ENCODE measurements around the gene NFKB1.

Gene NFKB1

GRCh38 chr4:102600689-102601088 lies 99.5 kb downstream of the NFKB1 start:
- DNase-seq (ENCODE audit: extremely low spot score), result no peak
- POLR2A ChIA-PET, result no interaction called here
- CTCF ChIA-PET, result no interaction called here
- TF ChIP-seq BHLHE40 (IDR thresholded peaks at IDR 0.05; ENCODE audit: borderline replicate concordance) (no peak), SP1 (IDR thresholded peaks at IDR 0.05) (no peak), NFRKB (IDR thresholded peaks at IDR 0.05) (no peak), FOXK2 (IDR thresholded peaks at IDR 0.05) (no peak), LEF1 (IDR thresholded peaks at IDR 0.05; ENCODE audit: borderline replicate concordance) (no peak), ELF4 (IDR thresholded peaks at IDR 0.05) (no peak), ARNT (IDR thresholded peaks at IDR 0.05) (no peak), TARDBP (IDR thresholded peaks at IDR 0.05) (no peak), L3MBTL2 (conservative IDR thresholded peaks at IDR 0.05) (no peak), FOXM1 (IDR thresholded peaks at IDR 0.05; ENCODE audit: borderline replicate concordance) (no peak), ZNF384 (IDR thresholded peaks at IDR 0.05) (no peak), PKNOX1 (IDR thresholded peaks at IDR 0.05) (no peak), FOXA1 (IDR thresholded peaks at IDR 0.05) (no peak), SUZ12 (IDR thresholded peaks at IDR 0.05) (no peak), HDGF (IDR thresholded peaks at IDR 0.05; ENCODE audit: borderline replicate concordance) (no peak), CTBP1 (IDR thresholded peaks at IDR 0.05; ENCODE audit: borderline replicate concordance) (no peak)

- no peak for TF ChIP-seq FOXA1 (IDR thresholded peaks at IDR 0.05)
- no peak for TF ChIP-seq ARNT (IDR thresholded peaks at IDR 0.05)
- no peak for TF ChIP-seq FOXM1 (IDR thresholded peaks at IDR 0.05; ENCODE audit: borderline replicate concordance)
- TF ChIP-seq LEF1 (IDR thresholded peaks at IDR 0.05; ENCODE audit: borderline replicate concordance), result no peak
- TF ChIP-seq CTBP1 (IDR thresholded peaks at IDR 0.05; ENCODE audit: borderline replicate concordance), result no peak
- no peak for TF ChIP-seq NFRKB (IDR thresholded peaks at IDR 0.05)
- TF ChIP-seq ZNF384 (IDR thresholded peaks at IDR 0.05), result no peak
- TF ChIP-seq FOXK2 (IDR thresholded peaks at IDR 0.05), result no peak
- TF ChIP-seq BHLHE40 (IDR thresholded peaks at IDR 0.05; ENCODE audit: borderline replicate concordance), result no peak
- TF ChIP-seq TARDBP (IDR thresholded peaks at IDR 0.05), result no peak
- TF ChIP-seq HDGF (IDR thresholded peaks at IDR 0.05; ENCODE audit: borderline replicate concordance), result no peak
- no peak for TF ChIP-seq L3MBTL2 (conservative IDR thresholded peaks at IDR 0.05)
- TF ChIP-seq ELF4 (IDR thresholded peaks at IDR 0.05), result no peak
- TF ChIP-seq SP1 (IDR thresholded peaks at IDR 0.05), result no peak
- TF ChIP-seq PKNOX1 (IDR thresholded peaks at IDR 0.05), result no peak
- TF ChIP-seq SUZ12 (IDR thresholded peaks at IDR 0.05), result no peak
- no peak for DNase-seq (ENCODE audit: extremely low spot score)
- POLR2A ChIA-PET, result no interaction called here
- CTCF ChIA-PET, result no interaction called here
Measured at GRCh38 chr4:102601586-102602227, 100.5 kb downstream of the NFKB1 start.

- POLR2A ChIA-PET, result no interaction called here
- CTCF ChIA-PET, result interaction anchor here (0.6 kb wide), 1 partner anchor 64 kb away, joined by 3 read pairs; no protein-coding TSS in a partner anchor
- DNase-seq (ENCODE audit: extremely low spot score), result no peak
- no peak for TF ChIP-seq BHLHE40 (IDR thresholded peaks at IDR 0.05; ENCODE audit: borderline replicate concordance)
- TF ChIP-seq SUZ12 (IDR thresholded peaks at IDR 0.05), result no peak
- no peak for TF ChIP-seq L3MBTL2 (conservative IDR thresholded peaks at IDR 0.05)
- TF ChIP-seq CTBP1 (IDR thresholded peaks at IDR 0.05; ENCODE audit: borderline replicate concordance), result no peak
- TF ChIP-seq ELF4 (IDR thresholded peaks at IDR 0.05), result no peak
- no peak for TF ChIP-seq HDGF (IDR thresholded peaks at IDR 0.05; ENCODE audit: borderline replicate concordance)
- no peak for TF ChIP-seq ZNF384 (IDR thresholded peaks at IDR 0.05)
- no peak for TF ChIP-seq SP1 (IDR thresholded peaks at IDR 0.05)
- no peak for TF ChIP-seq FOXM1 (IDR thresholded peaks at IDR 0.05; ENCODE audit: borderline replicate concordance)
- TF ChIP-seq NFRKB (IDR thresholded peaks at IDR 0.05), result no peak
- no peak for TF ChIP-seq FOXA1 (IDR thresholded peaks at IDR 0.05)
- TF ChIP-seq PKNOX1 (IDR thresholded peaks at IDR 0.05), result no peak
- no peak for TF ChIP-seq FOXK2 (IDR thresholded peaks at IDR 0.05)
- TF ChIP-seq TARDBP (IDR thresholded peaks at IDR 0.05), result no peak
- TF ChIP-seq LEF1 (IDR thresholded peaks at IDR 0.05; ENCODE audit: borderline replicate concordance), result no peak
- no peak for TF ChIP-seq ARNT (IDR thresholded peaks at IDR 0.05)
Measured at GRCh38 chr4:102604222-102604940, 103.2 kb downstream of the NFKB1 start.

GRCh38 chr4:102606261-102606660 lies 105.1 kb downstream of the NFKB1 start:
- no peak for TF ChIP-seq LEF1 (IDR thresholded peaks at IDR 0.05; ENCODE audit: borderline replicate concordance)
- no peak for TF ChIP-seq PKNOX1 (IDR thresholded peaks at IDR 0.05)
- no peak for TF ChIP-seq FOXA1 (IDR thresholded peaks at IDR 0.05)
- no peak for TF ChIP-seq FOXK2 (IDR thresholded peaks at IDR 0.05)
- POLR2A ChIA-PET, result no interaction called here
- DNase-seq (ENCODE audit: extremely low spot score), result no peak
- CTCF ChIA-PET, result no interaction called here

- DNase-seq (ENCODE audit: extremely low spot score), result no peak
- POLR2A ChIA-PET, result no interaction called here
- CTCF ChIA-PET, result no interaction called here
- TF ChIP-seq BHLHE40 (IDR thresholded peaks at IDR 0.05; ENCODE audit: borderline replicate concordance) (no peak), HDGF (IDR thresholded peaks at IDR 0.05; ENCODE audit: borderline replicate concordance) (no peak), SP1 (IDR thresholded peaks at IDR 0.05) (no peak), ZNF384 (IDR thresholded peaks at IDR 0.05) (no peak), NFRKB (IDR thresholded peaks at IDR 0.05) (no peak), LEF1 (IDR thresholded peaks at IDR 0.05; ENCODE audit: borderline replicate concordance) (no peak), L3MBTL2 (conservative IDR thresholded peaks at IDR 0.05) (no peak), FOXA1 (IDR thresholded peaks at IDR 0.05) (no peak), ELF4 (IDR thresholded peaks at IDR 0.05) (no peak), ARNT (IDR thresholded peaks at IDR 0.05) (no peak), TARDBP (IDR thresholded peaks at IDR 0.05) (no peak), CTBP1 (IDR thresholded peaks at IDR 0.05; ENCODE audit: borderline replicate concordance) (no peak), SUZ12 (IDR thresholded peaks at IDR 0.05) (no peak)
Measured at GRCh38 chr4:102606846-102607450, 105.8 kb downstream of the NFKB1 start.
